Measurements from ENCODE around the gene FLT1.

DNA sequence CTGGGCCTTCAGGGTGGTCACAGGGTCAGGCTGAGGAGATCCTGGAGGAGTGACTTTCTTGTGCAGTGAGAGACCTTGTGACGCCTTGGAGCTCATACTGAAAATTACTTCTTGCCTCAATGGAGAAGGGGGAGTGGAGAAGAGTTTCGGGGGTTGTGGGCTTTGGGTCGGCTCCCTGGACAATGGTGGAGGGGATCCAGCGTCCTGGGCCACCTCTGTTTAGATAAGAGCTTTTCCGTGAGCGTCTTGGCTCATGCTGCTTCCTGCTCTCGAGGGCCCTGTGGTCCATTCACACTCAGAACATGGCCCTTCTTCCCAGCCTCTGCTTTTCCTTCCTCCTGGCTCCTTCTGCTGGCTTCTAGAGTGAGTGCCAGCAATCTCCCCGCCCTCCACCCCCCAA lies 81.9 kb downstream of the FLT1 start:
- TF ChIP-seq, protein P1, sequence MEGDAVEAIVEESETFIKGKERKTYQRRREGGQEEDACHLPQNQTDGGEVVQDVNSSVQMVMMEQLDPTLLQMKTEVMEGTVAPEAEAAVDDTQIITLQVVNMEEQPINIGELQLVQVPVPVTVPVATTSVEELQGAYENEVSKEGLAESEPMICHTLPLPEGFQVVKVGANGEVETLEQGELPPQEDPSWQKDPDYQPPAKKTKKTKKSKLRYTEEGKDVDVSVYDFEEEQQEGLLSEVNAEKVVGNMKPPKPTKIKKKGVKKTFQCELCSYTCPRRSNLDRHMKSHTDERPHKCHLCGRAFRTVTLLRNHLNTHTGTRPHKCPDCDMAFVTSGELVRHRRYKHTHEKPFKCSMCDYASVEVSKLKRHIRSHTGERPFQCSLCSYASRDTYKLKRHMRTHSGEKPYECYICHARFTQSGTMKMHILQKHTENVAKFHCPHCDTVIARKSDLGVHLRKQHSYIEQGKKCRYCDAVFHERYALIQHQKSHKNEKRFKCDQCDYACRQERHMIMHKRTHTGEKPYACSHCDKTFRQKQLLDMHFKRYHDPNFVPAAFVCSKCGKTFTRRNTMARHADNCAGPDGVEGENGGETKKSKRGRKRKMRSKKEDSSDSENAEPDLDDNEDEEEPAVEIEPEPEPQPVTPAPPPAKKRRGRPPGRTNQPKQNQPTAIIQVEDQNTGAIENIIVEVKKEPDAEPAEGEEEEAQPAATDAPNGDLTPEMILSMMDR (conservative IDR thresholded peaks at IDR 0.05; ENCODE audit: low read length), result no peak
- TF ChIP-seq EZH2phosphoT487 (IDR thresholded peaks at IDR 0.05; ENCODE audit: borderline replicate concordance, low read depth, low read length), result no peak

Measured in OCI-LY7 (cell line).